Measurements from ENCODE around the gene PIK3CA.
A peak's percentile ranks its signal among the peaks of the same experiment; 100 is the strongest.
"Not testable (repeated sequence)": the region's sequence is repeated elsewhere in the genome, so short reads cannot be mapped to it uniquely, and the experiment has no call there.

PIK3CA gene

GRCh38 chr3:179147873-179148615, at the start of gene PIK3CA:
PIK3CA (plus strand) TSS chr3:179148357; CDS start chr3:179198826, 50,469 bp downstream.
- DNase-seq (ENCODE audit: low spot score) = peak; percentile 99

DNA sequence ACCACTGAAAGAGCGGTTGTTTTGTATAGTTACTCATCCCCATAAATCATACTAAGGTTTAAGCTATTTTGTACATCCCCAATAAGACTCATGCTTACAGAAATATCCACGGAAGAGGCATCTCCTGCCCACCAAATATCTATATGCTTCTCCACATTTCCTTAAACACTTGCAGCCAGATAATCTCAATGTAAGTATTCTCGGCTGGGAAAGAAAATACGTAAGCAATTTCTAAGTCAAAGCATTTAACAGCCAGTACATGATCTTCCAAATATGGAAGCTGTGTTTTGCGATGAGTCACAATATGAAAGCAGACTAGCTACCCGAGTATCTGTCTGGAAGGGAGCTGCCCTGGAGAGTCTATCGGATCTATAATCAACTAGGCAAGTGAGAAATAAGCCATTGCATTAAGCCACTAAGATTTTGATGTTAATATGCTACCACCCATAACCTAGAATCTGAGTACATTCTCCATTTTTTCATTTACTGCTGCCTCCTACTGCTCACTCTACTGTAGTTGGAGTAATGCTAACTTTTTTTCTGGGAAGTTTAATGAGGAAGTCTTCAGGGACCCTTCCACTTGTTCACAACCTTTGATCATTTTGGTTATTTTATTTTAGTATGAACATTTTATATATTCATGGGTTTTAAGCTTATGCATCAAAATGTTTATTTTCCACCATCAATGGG, 49.6 kb upstream of the PIK3CA start:
- DNase-seq (ENCODE audit: low spot score) = peak; percentile 73

DNA sequence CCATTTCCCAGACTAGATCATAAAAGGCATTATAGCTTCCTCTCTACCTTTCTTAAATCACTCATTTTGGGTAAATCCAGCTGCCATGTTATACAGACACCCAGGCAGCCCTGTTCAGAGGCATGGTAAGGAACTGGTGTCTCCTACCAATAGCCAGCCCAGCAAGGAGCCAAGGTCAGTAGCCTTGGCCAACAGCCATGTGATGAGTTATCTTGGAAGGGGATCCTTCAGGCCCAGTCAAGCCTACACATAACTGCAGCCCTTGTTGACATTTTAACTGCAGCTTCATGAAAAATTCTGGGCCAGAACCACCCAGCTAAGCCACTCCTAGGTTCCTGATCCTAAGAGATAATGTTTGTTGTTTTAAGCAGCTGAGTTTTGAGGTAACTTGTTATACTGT, 47.5 kb upstream of the PIK3CA start:
- DNase-seq (ENCODE audit: low spot score) = no peak

DNA sequence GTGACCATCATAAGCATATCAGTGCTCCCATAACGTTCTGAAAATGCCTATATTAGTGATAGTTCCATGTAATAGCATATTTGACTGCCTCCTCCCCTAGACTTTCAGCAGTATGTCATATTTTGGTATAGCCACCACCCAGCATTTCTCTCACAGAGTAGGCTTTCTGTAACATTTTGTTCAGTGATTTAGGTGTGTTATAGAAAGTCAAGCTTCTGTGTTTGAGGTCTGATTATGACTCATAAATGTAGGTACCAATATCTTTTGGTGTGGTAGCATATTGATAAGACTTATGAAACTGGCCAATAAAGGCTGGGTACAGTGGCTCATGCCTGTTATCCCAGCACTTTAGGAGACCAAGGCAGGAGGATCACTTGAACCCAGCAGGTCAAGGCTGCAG, 42.3 kb upstream of the PIK3CA start:
- DNase-seq (ENCODE audit: low spot score) = no peak

- DNase-seq (ENCODE audit: low spot score) = no peak
These were observed 40.5 kb upstream of the PIK3CA start for GRCh38 chr3:179107617-179108016.

GRCh38 chr3:179108086-179108485, 40.1 kb upstream of the PIK3CA start:
- DNase-seq (ENCODE audit: low spot score) = peak; percentile 34

GRCh38 chr3:179113903-179114302, 34.3 kb upstream of the PIK3CA start:
- DNase-seq (ENCODE audit: low spot score) = no peak

DNA sequence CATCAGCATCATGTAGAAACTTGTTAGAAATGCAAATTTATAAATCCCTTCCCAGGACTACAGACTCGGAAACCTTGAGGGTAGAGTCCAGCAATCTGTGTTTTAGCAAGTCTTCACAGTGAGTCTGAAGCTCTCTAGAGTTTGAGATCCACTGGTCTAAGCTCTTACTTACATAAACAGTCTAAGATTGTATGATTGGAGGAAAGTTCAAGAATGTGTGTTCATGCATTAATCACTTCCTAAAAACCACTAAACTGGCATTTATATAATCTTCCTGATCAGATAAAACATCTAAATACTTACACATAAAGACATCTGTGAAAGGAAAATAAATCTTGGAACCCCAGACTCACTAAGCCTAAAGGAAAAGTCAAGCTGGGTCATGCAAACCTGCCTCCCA, 32.7 kb upstream of the PIK3CA start:
- DNase-seq (ENCODE audit: low spot score) = not testable (repeated sequence)

GRCh38 chr3:179116816-179117215, 31.3 kb upstream of the PIK3CA start:
- no peak for DNase-seq (ENCODE audit: low spot score)

DNA sequence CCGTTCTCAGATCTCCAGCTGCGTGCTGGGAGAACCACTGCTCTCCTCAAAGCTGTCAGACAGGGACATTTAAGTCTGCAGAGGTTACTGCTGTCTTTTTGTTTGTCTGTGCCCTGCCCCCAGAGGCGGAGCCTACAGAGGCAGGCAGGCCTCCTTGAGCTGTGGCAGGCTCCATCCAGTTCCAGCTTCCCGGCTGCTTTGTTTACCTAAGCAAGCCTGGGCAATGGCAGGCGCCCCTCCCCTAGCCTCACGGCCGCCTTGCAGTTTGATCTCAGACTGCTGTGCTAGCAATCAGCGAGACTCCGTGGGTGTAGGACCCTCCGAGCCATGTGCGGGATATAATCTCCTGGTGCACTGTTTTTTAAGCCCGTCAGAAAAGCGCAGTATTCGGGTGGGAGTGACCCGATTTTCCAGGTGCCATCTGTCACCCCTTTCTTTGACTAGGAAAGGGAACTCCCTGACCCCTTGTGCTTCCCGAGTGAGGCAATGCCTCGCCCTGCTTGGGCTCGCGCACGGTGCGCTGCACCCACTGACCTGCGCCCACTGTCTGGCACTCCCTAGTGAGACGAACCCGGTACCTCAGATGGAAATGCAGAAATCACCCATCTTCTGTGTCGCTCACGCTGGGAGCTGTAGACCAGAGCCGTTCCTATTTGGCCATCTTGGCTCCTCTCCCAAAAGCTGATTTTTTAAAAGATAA, 15.8 kb upstream of the PIK3CA start:
- DNase-seq (ENCODE audit: low spot score) = not testable (repeated sequence)

GRCh38 chr3:179133575-179133974, 14.6 kb upstream of the PIK3CA start:
- DNase-seq (ENCODE audit: low spot score) = no peak

GRCh38 chr3:179136195-179136594, 12.0 kb upstream of the PIK3CA start:
- DNase-seq (ENCODE audit: low spot score) = no peak

GRCh38 chr3:179141890-179142289, 6.3 kb upstream of the PIK3CA start:
- no peak for DNase-seq (ENCODE audit: low spot score)

GRCh38 chr3:179146911-179147513, 1.1 kb upstream of the PIK3CA start:
- DNase-seq (ENCODE audit: low spot score) = peak; percentile 84

DNA sequence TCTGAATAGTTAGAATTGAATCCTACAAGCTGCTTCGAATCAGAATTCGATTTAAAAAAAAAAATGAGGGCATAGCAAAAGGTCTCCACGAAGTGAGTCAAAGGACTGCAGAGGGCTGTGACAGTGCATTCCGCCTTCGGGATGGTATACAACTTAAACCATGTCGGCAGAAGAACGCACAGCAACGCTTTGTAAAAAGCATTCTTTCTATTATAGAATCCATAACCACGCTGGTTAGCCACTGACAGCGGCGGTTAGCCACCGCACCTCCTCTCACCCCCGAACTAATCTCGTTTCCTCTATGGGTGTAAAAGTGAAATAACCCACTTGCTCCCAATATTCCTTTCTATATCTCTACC, 664 bp upstream of the PIK3CA start:
- peak; percentile 56 for DNase-seq (ENCODE audit: low spot score)

GRCh38 chr3:179148616-179149405, 654 bp downstream of the PIK3CA start:
- peak; percentile 70 for DNase-seq (ENCODE audit: low spot score)

DNA sequence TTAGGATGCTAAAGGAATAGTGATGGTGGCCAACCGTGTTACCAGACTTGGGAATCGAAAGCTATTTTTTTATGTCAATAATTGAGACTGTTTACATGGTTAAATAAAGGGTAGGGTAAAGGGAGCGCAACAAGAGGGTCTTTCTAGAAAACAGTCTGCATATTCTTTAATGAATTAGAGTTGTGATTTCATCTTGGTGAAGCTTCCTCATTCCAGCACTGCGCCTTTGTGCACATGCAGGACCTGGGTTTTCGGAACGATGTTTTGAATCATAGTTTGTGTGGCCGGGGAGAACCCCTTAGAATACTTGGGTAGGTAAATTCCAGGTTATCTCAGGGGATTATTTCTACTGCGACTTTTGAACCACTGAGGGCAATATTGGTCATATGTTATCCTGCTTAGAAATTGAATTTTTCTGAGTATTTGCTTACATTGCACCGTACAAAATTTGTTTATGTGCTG, 1.3 kb downstream of the PIK3CA start:
- DNase-seq (ENCODE audit: low spot score) = peak; percentile 49

GRCh38 chr3:179149951-179150350, 1.8 kb downstream of the PIK3CA start:
- no peak for DNase-seq (ENCODE audit: low spot score)

- DNase-seq (ENCODE audit: low spot score) = no peak
These were observed 2.5 kb downstream of the PIK3CA start for GRCh38 chr3:179150610-179151009.

DNA sequence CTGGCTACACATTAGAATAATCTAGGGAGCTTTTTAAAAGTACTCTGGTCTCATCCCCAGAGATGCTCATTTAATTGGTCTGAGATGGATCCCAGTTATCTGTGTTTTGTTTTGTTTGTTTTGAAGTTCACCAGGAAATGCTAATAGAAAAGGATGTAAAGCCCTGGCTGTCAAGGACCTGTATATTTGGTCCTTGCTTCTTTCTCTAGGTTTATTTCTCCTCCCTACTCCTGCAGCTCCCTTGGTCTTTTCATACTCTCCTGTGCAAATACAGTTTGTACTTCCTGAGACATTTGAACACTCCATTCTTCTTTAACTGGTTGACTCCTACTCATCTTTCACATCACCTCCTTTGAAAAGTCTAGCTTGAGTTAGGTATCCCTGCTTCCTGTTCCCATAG, 3.3 kb downstream of the PIK3CA start:
- no peak for DNase-seq (ENCODE audit: low spot score)

- no peak for DNase-seq (ENCODE audit: low spot score)
These were observed 8.0 kb downstream of the PIK3CA start for GRCh38 chr3:179156170-179156569.

DNA sequence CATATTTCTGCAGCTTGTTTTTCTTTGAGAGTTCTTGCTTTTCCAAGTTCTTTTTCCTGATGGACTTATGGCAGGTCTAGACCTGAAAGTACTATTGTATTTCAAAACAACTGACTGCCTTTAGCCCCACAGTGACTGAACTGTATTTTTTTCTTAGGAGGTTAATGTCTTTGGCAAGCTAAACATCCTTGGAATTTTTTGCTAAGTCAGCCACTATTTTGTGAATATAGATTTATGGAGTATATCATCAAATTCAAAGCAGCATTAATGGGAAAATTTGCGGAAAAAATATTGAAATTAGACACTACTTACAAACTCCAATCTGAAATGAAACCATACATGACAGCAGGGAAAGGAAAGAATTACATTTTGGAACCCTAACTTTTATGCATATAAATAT, 8.6 kb downstream of the PIK3CA start:
- DNase-seq (ENCODE audit: low spot score) = no peak
